B cell (primary cell): Measurements from ENCODE around the gene IL1R1. TPM values are rescaled to one million over a fixed set of nuclear protein-coding genes. Genes with fewer than 3 reads are reported as not detected.

Source experiments
- ATAC-seq: fragments of 200-7000 bp; cut with Tn5 transposase; one replicate; pipeline ENCODE4 v1.10.0; 2021; ENCODE audit warnings: low read depth, mild to moderate bottlenecking, moderate number of reproducible peaks, moderate library complexity
- CTCF ChIA-PET: fragments of 350-600 bp; sonication (Branson Sonifier 250); formaldehyde crosslinking; loops from one replicate; lab custom pipeline; 2021; ENCODE audit warnings: antibody characterized with exemption, inconsistent platforms; lab: Charles Lee
- POLR2A ChIA-PET: fragments of 350-600 bp; sonication (Branson Sonifier 250); formaldehyde crosslinking; loops from one replicate; lab custom pipeline; 2021; ENCODE audit warnings: antibody characterized with exemption; lab: Charles Lee
- DNase-seq: peaks from one replicate; pipeline ENCODE4 v3.0.0; 2013
- H2AFZ ChIP-seq: 2 replicates; pipeline ENCODE4 v1.6.1; 2012; ENCODE audit warnings: mild to moderate bottlenecking, low read depth, low read length; ENCODE audit not compliant: insufficient read depth, poor library complexity, severe bottlenecking
- H3K27ac ChIP-seq, 2 donors: 1 replicate in 1 of 2; 2 replicates in 1 of 2; pipeline ENCODE4 v1.5.1; 2012 to 2013; ENCODE audit warnings: low read length in 2 of 2, mild to moderate bottlenecking in 2 of 2, moderate library complexity in 1 of 2
- H3K27me3 ChIP-seq, 4 experiments: fragments of 200-600 bp in 1 of 4; sonication (generic) in 1 of 4; replicated peaks in 1 of 4; 1 replicate in 2 of 4; 2 replicates in 2 of 4; pipeline versions ENCODE4 v1.6.1 to v1.7.0; 2013 to 2016; ENCODE audit warnings: low read length in 3 of 4, mild to moderate bottlenecking in 2 of 4, mixed read lengths in 1 of 4, moderate library complexity in 1 of 4; ENCODE audit not compliant: insufficient read depth in 4 of 4, control insufficient read depth in 3 of 4; ENCODE audit errors: control extremely low read depth in 1 of 4
- H3K36me3 ChIP-seq, 2 experiments: replicated peaks in 1 of 2; 1 replicate in 1 of 2; 2 replicates in 1 of 2; pipeline versions ENCODE4 v1.6.1 to v1.7.1; 2013; ENCODE audit warnings: low read length in 1 of 2; ENCODE audit not compliant: insufficient read depth in 2 of 2, control insufficient read depth in 1 of 2; ENCODE audit errors: control extremely low read depth in 1 of 2, extremely low read depth in 1 of 2
- H3K4me1 ChIP-seq, 2 donors: fragments of 200-600 bp in 1 of 2; sonication (generic) in 1 of 2; 1 replicate in 1 of 2; 2 replicates in 1 of 2; pipeline versions ENCODE4 v1.5.1 to v1.6.1; 2013 to 2017; ENCODE audit warnings: low read length in 2 of 2; ENCODE audit not compliant: control insufficient read depth in 2 of 2, insufficient read depth in 2 of 2
- H3K4me2 ChIP-seq: replicated peaks from 2 replicates; pipeline ENCODE3; 2012; ENCODE audit warnings: mild to moderate bottlenecking, low read depth, low read length; ENCODE audit not compliant: poor library complexity, severe bottlenecking
- H3K4me3 ChIP-seq, 5 experiments: fragments of 200-600 bp in 1 of 5; sonication (generic) in 1 of 5; 1 replicate in 3 of 5; 2 replicates in 2 of 5; pipeline versions ENCODE4 v1.5.1 to v1.7.0; 2011 to 2016; ENCODE audit warnings: low read length in 4 of 5, mild to moderate bottlenecking in 4 of 5, low read depth in 2 of 5, control low read depth in 1 of 5, moderate library complexity in 1 of 5; ENCODE audit not compliant: insufficient read depth in 1 of 5; ENCODE audit errors: control extremely low read depth in 1 of 5, extremely low read depth in 1 of 5
- H3K79me2 ChIP-seq: fragments of 200-600 bp; sonication (generic); one replicate; pipeline ENCODE4 v1.6.0; 2016; ENCODE audit warnings: low read length; ENCODE audit not compliant: control insufficient read depth, insufficient read depth
- H3K9ac ChIP-seq: fragments of 200-600 bp; sonication (generic); 2 replicates; pipeline ENCODE4 v1.6.1; 2017; ENCODE audit warnings: mild to moderate bottlenecking, low read length, moderate library complexity
- H3K9me3 ChIP-seq, 3 donors: one replicate each; pipeline versions ENCODE4 v1.6.1 to v1.7.1; 2013; ENCODE audit warnings: low read length in 2 of 3; ENCODE audit not compliant: control insufficient read depth in 2 of 3, insufficient read depth in 1 of 3; ENCODE audit errors: control extremely low read depth in 1 of 3
- H4K20me1 ChIP-seq: 2 replicates; pipeline ENCODE4 v1.6.0; 2012; ENCODE audit warnings: mild to moderate bottlenecking, low read length; ENCODE audit not compliant: insufficient read depth, control insufficient read depth, poor library complexity, severe bottlenecking
- H3K27ac Mint-ChIP-seq: one replicate; pipeline ENCODE4 v1.8.0; 2021; ENCODE audit warnings: mixed read lengths
- H3K27me3 Mint-ChIP-seq: one replicate; pipeline ENCODE4 v1.8.0; 2021; ENCODE audit warnings: mixed read lengths
- H3K4me1 Mint-ChIP-seq: one replicate; pipeline ENCODE4 v1.8.0; 2021; ENCODE audit warnings: mixed read lengths
- H3K4me3 Mint-ChIP-seq: one replicate; pipeline ENCODE4 v1.8.0; 2021; ENCODE audit warnings: mixed read lengths
- H3K9me3 Mint-ChIP-seq: one replicate; pipeline ENCODE4 v1.8.0; 2022; ENCODE audit warnings: mixed read lengths; ENCODE audit not compliant: insufficient read depth
- CTCF ChIP-seq: fragments of 200-600 bp; IDR thresholded peaks from one replicate; pipeline ENCODE4 v1.8.0; 2022; ENCODE audit warnings: antibody characterized with exemption, mild to moderate bottlenecking
- EZH2 ChIP-seq: IDR thresholded peaks from 2 replicates; pipeline ENCODE4 v1.6.1; 2012; ENCODE audit warnings: borderline replicate concordance, low read depth, mild to moderate bottlenecking, moderate library complexity, low read length; ENCODE audit not compliant: insufficient read depth, poor library complexity, severe bottlenecking
- WGBS: methylation state at CpG from one replicate; pipeline ENCODE4 v1.1.5; 2013; ENCODE audit warnings: missing lambda C conversion rate; ENCODE audit not compliant: insufficient coverage; 5-methylcytosine and 5-hydroxymethylcytosine counted together
- intact Hi-C: fragments of 100-400 bp; cut with micrococcal nuclease; formaldehyde crosslinking; loops from one replicate; pipeline ENCODE4 v1.10.0; 2022
- polyA plus RNA-seq: library from polyadenylated mRNA; depleted of rRNA; stranded (reverse); fragments of >200 nt; gene quantifications from 2 replicates; pipeline ENCODE4 v1.2.3, GENCODE V29; 2012
- total RNA-seq, 2 donors: library from RNA; stranded (reverse); fragments of 120-200 nt in 1 of 2; gene quantifications; 1 replicate in 1 of 2; 2 replicates in 1 of 2; pipeline versions ENCODE4 v1.2.3 to v1.2.4, GENCODE V29; 2013 to 2022

Gene IL1R1
- total and polyA plus RNA-seq, 2 donors (not counting 1 experiment from before 2014, with no cell fraction given): not detected

GRCh38 chr2:102139851-102140250, 2.7 kb upstream of the IL1R1 start:
- ATAC-seq (no peak), DNase-seq (no peak)
- peaks cover 44% of the 10 kb centered on the region for H3K27me3 Mint-ChIP-seq
- Histone ChIP-seq H3K27me3 (peaks cover 0 to 23% (median 8%) of the 10 kb centered on the region in 4 experiments), H3K4me1 (peaks cover 0 to 8% of the 10 kb centered on the region in 2 donors), H3K4me3 (no peak overlapping the region), H4K20me1 (no peaks in the 10 kb centered on the region), H3K9me3 (peaks cover 0 to 21% (median under 1%) of the 10 kb centered on the region in 3 donors), H3K79me2 (no peaks in the 10 kb centered on the region), H2AFZ (no peak overlapping the region), H3K36me3 (no peaks in the 10 kb centered on the region), H3K4me2 (no peak overlapping the region), H3K27ac (no peak overlapping the region), H3K9ac (no peak overlapping the region)
- no peak overlapping the region for H3K27ac Mint-ChIP-seq
- H3K4me3 Mint-ChIP-seq: no peak overlapping the region
- TF ChIP-seq EZH2 (no peak), CTCF (no peak)
- intact Hi-C loops: no loop called here
- peaks cover 1% of the 10 kb centered on the region for H3K9me3 Mint-ChIP-seq
- H3K4me1 Mint-ChIP-seq: peaks cover 3% of the 10 kb centered on the region
- WGBS: no CpG with 5 or more reads among the region's 1 CpG
- POLR2A ChIA-PET: no interaction called here
- CTCF ChIA-PET: no interaction called here

- ATAC-seq (no peak), DNase-seq (no peak)
- no peak overlapping the region for H3K9ac ChIP-seq
- no peak overlapping the region for H3K4me3 Mint-ChIP-seq
- H3K27me3 ChIP-seq: peaks cover 0 to 28% (median 8%) of the 10 kb centered on the region in 4 experiments
- H3K9me3 Mint-ChIP-seq: peaks cover 6% of the 10 kb centered on the region
- no peak overlapping the region for H3K4me2 ChIP-seq
- H3K79me2 ChIP-seq: no peaks in the 10 kb centered on the region
- H3K36me3 ChIP-seq: no peaks in the 10 kb centered on the region
- H3K4me1 ChIP-seq: peaks cover 0 to 8% of the 10 kb centered on the region in 2 donors
- CTCF ChIA-PET: no interaction called here
- H4K20me1 ChIP-seq: no peaks in the 10 kb centered on the region
- H3K9me3 ChIP-seq: peaks cover 0 to 26% (median 5%) of the 10 kb centered on the region in 3 donors
- no peak overlapping the region for H2AFZ ChIP-seq
- peaks cover 47% of the 10 kb centered on the region for H3K27me3 Mint-ChIP-seq
- TF ChIP-seq CTCF (no peak), EZH2 (no peak)
- POLR2A ChIA-PET: no interaction called here
- no peak overlapping the region for H3K4me3 ChIP-seq
- H3K27ac ChIP-seq: no peak overlapping the region
- intact Hi-C loops: no loop called here
- WGBS: 100% methylated on average over 2 of the region's 2 CpGs
- H3K4me1 Mint-ChIP-seq: peaks cover 3% of the 10 kb centered on the region
- H3K27ac Mint-ChIP-seq: no peak overlapping the region
Observed at GRCh38 chr2:102140377-102140776, 2.2 kb upstream of the IL1R1 start.
